Measurements from ENCODE around the gene RAB11FIP5. TPM values are rescaled to one million over a fixed set of nuclear protein-coding genes. Genes with fewer than 3 reads are reported as not detected.

RAB11FIP5 gene
- total RNA-seq, 1 donor from 2014 or later: 3.5 TPM

DNA sequence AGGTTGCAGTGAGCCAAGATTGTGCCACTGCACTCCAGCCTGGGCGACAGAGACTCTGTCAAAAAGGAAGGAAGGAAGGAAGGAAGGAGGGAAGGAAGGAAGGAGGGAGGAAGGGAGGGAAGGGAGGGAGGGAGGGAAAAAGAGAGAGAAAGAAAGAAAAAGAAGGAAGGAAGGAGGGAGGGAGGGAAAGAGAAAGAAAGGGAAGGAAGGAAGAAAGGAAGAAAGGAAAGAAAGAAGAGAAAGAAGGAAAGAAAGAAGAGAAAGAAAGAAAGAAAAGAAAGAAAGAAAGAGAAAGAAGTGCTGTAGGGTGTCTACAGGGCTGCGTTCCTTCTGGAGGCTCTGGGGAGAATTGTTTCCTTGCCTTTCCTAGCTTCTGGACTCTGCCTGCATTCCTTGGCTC is 22.5 kb upstream of the RAB11FIP5 start:
- TF ChIP-seq, protein P1, sequence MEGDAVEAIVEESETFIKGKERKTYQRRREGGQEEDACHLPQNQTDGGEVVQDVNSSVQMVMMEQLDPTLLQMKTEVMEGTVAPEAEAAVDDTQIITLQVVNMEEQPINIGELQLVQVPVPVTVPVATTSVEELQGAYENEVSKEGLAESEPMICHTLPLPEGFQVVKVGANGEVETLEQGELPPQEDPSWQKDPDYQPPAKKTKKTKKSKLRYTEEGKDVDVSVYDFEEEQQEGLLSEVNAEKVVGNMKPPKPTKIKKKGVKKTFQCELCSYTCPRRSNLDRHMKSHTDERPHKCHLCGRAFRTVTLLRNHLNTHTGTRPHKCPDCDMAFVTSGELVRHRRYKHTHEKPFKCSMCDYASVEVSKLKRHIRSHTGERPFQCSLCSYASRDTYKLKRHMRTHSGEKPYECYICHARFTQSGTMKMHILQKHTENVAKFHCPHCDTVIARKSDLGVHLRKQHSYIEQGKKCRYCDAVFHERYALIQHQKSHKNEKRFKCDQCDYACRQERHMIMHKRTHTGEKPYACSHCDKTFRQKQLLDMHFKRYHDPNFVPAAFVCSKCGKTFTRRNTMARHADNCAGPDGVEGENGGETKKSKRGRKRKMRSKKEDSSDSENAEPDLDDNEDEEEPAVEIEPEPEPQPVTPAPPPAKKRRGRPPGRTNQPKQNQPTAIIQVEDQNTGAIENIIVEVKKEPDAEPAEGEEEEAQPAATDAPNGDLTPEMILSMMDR (IDR thresholded peaks at IDR 0.05): no peak

DNA sequence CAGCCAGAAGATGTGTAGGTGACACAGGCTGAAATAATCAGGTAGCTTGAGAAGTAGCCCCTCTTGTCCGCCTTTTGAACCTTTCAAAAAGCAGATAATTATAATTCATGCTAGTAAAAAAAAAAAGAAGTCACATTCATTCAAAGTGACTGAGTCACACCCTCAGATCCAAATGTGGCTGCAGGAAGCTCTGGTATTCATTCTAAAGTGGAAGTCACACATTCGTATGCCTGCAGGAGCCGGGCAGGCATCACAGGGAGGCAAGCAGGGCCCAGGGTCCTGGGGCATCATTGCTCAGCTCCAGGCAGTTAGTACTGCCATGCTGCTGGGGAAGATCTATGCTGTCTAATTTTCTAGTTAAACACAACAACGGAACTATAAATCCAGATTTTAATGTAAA is 21.7 kb upstream of the RAB11FIP5 start:
- intact Hi-C loops (cut with micrococcal nuclease): no loop called here
- no peaks in the 10 kb centered on the region for H3K36me3 Mint-ChIP-seq (ENCODE audit: low read depth)
- POLR2A ChIA-PET: no interaction called here
- no peak for DNase-seq
- H3K27ac Mint-ChIP-seq: no peak overlapping the region
- H3K4me3 Mint-ChIP-seq: no peak overlapping the region
- ATAC-seq (ENCODE audit: low read depth): no peak
- H3K4me1 Mint-ChIP-seq: no peaks in the 10 kb centered on the region
- CTCF ChIA-PET: no interaction called here
- H3K27me3 Mint-ChIP-seq: peaks cover 7% of the 10 kb centered on the region
- H3K9me3 Mint-ChIP-seq: peaks cover 2% of the 10 kb centered on the region
- TF ChIP-seq, protein P1 (IDR thresholded peaks at IDR 0.05): no peak

More for the DNA sequence above, 22.5 kb upstream of the RAB11FIP5 start:
- Mint-ChIP-seq H3K9me3 (peaks cover 2% of the 10 kb centered on the region), H3K27me3 (peaks cover 3% of the 10 kb centered on the region), H3K4me1 (no peaks in the 10 kb centered on the region), H3K27ac (no peak overlapping the region), H3K36me3 (ENCODE audit: low read depth) (no peaks in the 10 kb centered on the region), H3K4me3 (no peak overlapping the region)
- ChIA-PET CTCF (no interaction called here), POLR2A (no interaction called here)
- intact Hi-C loops (cut with micrococcal nuclease): no loop called here
- DNase-seq (no peak), ATAC-seq (ENCODE audit: low read depth) (no peak)

DNA sequence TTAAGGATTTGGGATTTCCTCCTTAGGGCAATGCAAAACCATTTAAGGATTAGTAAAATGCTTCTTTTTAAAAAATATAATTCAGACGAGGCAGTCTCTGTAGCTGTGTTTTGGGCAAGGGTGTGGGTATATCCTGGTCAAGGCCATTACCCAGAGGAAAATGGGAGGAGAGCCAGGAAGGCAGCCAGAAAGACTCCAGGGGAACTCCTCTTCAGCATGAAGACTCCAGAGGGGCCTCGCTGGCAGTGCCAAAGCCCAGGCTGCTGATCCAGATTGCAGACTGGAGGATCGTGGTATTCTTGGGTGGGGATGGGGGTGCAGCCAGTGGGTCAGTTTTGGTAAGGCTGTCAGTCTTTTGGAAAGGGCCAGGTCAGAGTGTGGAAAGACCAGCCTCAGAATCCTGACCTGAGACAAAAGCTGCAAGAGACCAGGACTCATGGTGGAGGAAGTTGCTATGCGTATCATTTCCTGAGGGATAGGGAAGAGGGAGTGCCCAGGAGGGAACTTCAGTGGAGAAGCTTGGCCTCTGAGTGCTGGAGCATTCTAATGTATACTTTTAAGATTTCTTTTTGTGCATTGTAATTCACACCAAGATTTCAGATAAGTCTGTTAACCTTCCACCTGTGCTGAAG is 20.9 kb upstream of the RAB11FIP5 start:
- intact Hi-C loops (cut with micrococcal nuclease): no loop called here
- no peak overlapping the region for H3K27ac Mint-ChIP-seq
- H3K4me3 Mint-ChIP-seq: no peak overlapping the region
- no peak for DNase-seq
- H3K36me3 Mint-ChIP-seq (ENCODE audit: low read depth): no peaks in the 10 kb centered on the region
- no peaks in the 10 kb centered on the region for H3K4me1 Mint-ChIP-seq
- ChIA-PET POLR2A (no interaction called here), CTCF (no interaction called here)
- TF ChIP-seq, protein P1 (IDR thresholded peaks at IDR 0.05): no peak
- H3K27me3 Mint-ChIP-seq: peaks cover 13% of the 10 kb centered on the region
- H3K9me3 Mint-ChIP-seq: peaks cover 2% of the 10 kb centered on the region
- no peak for ATAC-seq (ENCODE audit: low read depth)

DNA sequence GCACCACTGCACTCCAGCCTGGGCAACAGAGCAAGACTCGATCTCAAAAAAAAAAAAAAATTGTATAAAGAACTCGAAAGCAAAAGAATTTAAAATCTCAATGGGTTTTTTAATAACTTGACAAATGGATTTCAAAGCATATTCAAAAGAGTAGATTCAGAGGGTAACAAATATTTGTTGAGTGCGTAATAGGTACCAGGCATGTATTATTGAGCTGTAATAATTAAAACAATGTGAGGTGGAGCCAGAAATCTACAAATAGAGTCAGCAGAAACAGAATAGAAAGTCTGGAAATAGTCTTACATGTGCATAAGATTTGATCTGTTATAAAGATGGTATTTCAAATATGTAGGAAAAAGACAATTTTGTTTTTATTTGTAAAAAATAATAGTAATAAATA is 19.1 kb upstream of the RAB11FIP5 start:
- Mint-ChIP-seq H3K4me3 (no peak overlapping the region), H3K9me3 (no peaks in the 10 kb centered on the region), H3K36me3 (ENCODE audit: low read depth) (no peaks in the 10 kb centered on the region), H3K27ac (no peak overlapping the region), H3K27me3 (peaks cover 11% of the 10 kb centered on the region), H3K4me1 (no peaks in the 10 kb centered on the region)
- TF ChIP-seq, protein P1 (IDR thresholded peaks at IDR 0.05): no peak
- ATAC-seq (ENCODE audit: low read depth): no peak
- ChIA-PET POLR2A (no interaction called here), CTCF (interaction anchor here (1.2 kb wide), 1 partner anchor 45 kb away, joined by 4 read pairs; no protein-coding TSS in a partner anchor)
- intact Hi-C loops (cut with micrococcal nuclease): no loop called here
- no peak for DNase-seq

DNA sequence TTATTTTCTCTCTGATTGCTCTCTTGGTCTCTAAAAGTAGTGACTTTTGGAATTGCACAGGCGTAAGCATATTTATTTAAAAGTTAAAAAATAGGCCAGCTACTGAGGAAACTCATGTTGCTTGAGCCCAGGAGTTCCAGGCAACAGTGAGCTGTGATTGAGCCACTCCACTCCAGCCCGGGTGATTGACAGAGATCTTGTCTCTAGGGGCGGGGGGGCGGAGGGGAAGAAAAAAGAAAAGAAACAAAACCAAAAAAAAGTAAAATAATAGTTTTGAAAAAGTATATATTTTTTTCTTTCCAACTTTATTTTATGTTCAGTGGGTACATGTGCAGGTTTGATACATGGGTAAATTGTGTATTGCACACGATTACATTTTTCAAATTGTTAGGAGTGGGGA is 18.0 kb upstream of the RAB11FIP5 start:
- peaks cover 11% of the 10 kb centered on the region for H3K27me3 Mint-ChIP-seq
- ChIA-PET CTCF (no interaction called here), POLR2A (no interaction called here)
- no peak overlapping the region for H3K27ac Mint-ChIP-seq
- H3K4me3 Mint-ChIP-seq: no peak overlapping the region
- H3K4me1 Mint-ChIP-seq: no peaks in the 10 kb centered on the region
- ATAC-seq (ENCODE audit: low read depth) (no peak), DNase-seq (no peak)
- TF ChIP-seq, protein P1 (IDR thresholded peaks at IDR 0.05): no peak
- intact Hi-C loops (cut with micrococcal nuclease): no loop called here
- no peaks in the 10 kb centered on the region for H3K9me3 Mint-ChIP-seq
- H3K36me3 Mint-ChIP-seq (ENCODE audit: low read depth): no peaks in the 10 kb centered on the region
